Left ventricle myocardium inferior (tissue), 1 donor: ENCODE measurements around the gene FBXO39. TPM values are rescaled to one million over a fixed set of nuclear protein-coding genes. Genes with fewer than 3 reads are reported as not detected.
"Not testable (repeated sequence)": the region's sequence is repeated elsewhere in the genome, so short reads cannot be mapped to it uniquely, and the experiment has no call there.

Experiments
- DNase-seq: peaks from one replicate; pipeline ENCODE4 v3.0.0-alpha.2; 2020
- H3K27ac ChIP-seq: fragments of 200-600 bp; replicated peaks from 2 replicates; pipeline ENCODE4 v1.8.0; 2021
- H3K27me3 ChIP-seq: fragments of 200-600 bp; 2 replicates; pipeline ENCODE4 v1.8.0; 2021; ENCODE audit warnings: low read depth
- H3K36me3 ChIP-seq: fragments of 200-600 bp; 2 replicates; pipeline ENCODE4 v1.8.0; 2021
- H3K4me1 ChIP-seq: fragments of 200-600 bp; 2 replicates; pipeline ENCODE4 v1.8.0; 2021
- H3K4me3 ChIP-seq: fragments of 200-600 bp; 2 replicates; pipeline ENCODE4 v1.8.0; 2021; ENCODE audit warnings: mild to moderate bottlenecking, moderate library complexity
- H3K9me3 ChIP-seq: fragments of 200-600 bp; replicated peaks from 2 replicates; pipeline ENCODE4 v1.8.0; 2021
- intact Hi-C: fragments of 100-400 bp; cut with micrococcal nuclease; formaldehyde crosslinking; loops from one replicate; pipeline ENCODE4 v1.11.0; 2022
- total RNA-seq: library from RNA; stranded (reverse); fragmentation: NEBNext Ultra II Directional; extraction: Animal tissue kit (Norgen Biotek cat#: 25700); gene quantifications from one replicate; pipeline ENCODE4 v1.2.1, GENCODE V29; 2021
- TF ChIP-seq, protein P1 (sequence below): fragments of 200-600 bp; IDR thresholded peaks from 2 replicates; pipeline ENCODE4 v1.8.0; 2021; ENCODE audit warnings: antibody characterized with exemption, mild to moderate bottlenecking, borderline replicate concordance
- donor health status: DM: no; HTN: yes; CAD: no; lungs with severe emphysema.

Gene FBXO39
- total RNA-seq, 1 donor from 2014 or later = not detected

DNA sequence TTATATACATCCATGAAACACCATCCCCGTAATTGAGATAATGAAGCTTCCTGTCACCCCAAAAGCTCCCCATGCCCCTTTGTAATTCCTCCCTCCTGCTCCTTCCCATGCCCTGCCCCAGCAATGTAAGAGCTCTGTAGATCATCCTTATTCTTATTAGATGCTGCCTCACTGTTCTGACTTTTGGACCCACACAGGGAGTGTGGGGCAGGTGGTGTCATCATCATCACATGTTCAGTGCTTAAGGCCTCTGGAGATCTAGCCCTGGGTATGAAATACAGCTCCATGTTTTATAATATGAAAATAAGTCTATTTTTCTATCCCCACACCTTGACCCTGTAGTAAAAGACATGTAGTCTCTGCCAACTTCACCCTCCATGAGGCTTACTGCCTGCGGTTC is 18.3 kb upstream of the FBXO39 start:
- H3K4me3 ChIP-seq = peak overlapping the region; percentile 73
- intact Hi-C loops = no loop called here

DNA sequence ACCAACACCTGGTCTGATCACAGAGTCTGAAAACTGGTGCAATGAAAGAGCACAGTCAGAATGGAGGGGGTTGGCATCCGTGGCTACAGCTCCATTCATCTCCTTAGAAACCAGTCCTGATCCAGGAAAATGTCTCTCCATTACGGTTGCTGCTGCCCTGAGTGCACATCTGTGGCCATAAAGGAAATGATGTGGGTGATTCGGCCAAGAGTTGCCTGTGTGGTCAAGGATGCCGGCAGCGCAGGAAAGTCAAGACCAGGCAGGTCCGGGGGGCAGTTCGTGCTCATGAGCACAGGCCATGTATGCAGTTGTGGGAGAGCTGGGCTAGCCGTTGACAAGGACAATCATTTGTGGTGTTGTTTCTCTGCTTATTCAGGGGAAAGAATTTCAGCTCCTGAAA is 14.2 kb upstream of the FBXO39 start:
- intact Hi-C loops = no loop called here
- H3K4me3 ChIP-seq = no peak overlapping the region
- peaks cover 11% of the 10 kb centered on the region for H3K9me3 ChIP-seq
- TF ChIP-seq, protein P1, sequence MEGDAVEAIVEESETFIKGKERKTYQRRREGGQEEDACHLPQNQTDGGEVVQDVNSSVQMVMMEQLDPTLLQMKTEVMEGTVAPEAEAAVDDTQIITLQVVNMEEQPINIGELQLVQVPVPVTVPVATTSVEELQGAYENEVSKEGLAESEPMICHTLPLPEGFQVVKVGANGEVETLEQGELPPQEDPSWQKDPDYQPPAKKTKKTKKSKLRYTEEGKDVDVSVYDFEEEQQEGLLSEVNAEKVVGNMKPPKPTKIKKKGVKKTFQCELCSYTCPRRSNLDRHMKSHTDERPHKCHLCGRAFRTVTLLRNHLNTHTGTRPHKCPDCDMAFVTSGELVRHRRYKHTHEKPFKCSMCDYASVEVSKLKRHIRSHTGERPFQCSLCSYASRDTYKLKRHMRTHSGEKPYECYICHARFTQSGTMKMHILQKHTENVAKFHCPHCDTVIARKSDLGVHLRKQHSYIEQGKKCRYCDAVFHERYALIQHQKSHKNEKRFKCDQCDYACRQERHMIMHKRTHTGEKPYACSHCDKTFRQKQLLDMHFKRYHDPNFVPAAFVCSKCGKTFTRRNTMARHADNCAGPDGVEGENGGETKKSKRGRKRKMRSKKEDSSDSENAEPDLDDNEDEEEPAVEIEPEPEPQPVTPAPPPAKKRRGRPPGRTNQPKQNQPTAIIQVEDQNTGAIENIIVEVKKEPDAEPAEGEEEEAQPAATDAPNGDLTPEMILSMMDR = no peak
- peaks cover 19% of the 10 kb centered on the region for H3K4me1 ChIP-seq
- no peak for DNase-seq
- peaks cover 80% of the 10 kb centered on the region for H3K36me3 ChIP-seq
- H3K27me3 ChIP-seq = no peaks in the 10 kb centered on the region
- no peak overlapping the region for H3K27ac ChIP-seq

More for the DNA sequence above, 18.3 kb upstream of the FBXO39 start:
- TF ChIP-seq, protein P1 = no peak
- peak overlapping the region; percentile 95 for H3K27ac ChIP-seq
- peaks cover 55% of the 10 kb centered on the region for H3K4me1 ChIP-seq
- DNase-seq = no peak
- peaks cover 8% of the 10 kb centered on the region for H3K27me3 ChIP-seq
- no peaks in the 10 kb centered on the region for H3K9me3 ChIP-seq
- peaks cover 40% of the 10 kb centered on the region for H3K36me3 ChIP-seq

DNA sequence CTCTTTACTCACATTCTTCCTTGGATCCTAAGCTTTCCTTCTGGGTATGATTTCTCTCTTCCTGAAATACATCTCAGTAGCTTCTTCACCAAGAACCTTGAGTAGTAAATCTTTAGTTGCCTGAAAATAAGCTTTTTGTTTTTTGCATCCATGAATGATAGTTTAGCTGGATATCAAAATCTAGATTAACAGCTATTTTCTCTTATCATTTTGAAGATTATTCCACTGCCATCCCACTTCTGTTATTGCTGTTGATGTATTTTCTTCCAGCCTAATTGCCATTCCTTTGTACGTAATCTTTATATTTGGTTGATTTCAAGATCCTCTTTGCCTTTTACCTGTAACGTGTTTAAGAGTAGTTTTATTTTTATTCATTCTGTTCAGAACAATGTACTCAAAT is 7.6 kb upstream of the FBXO39 start:
- H3K27ac ChIP-seq = no peak overlapping the region
- peaks cover 75% of the 10 kb centered on the region for H3K9me3 ChIP-seq
- intact Hi-C loops = no loop called here
- H3K4me3 ChIP-seq = no peak overlapping the region
- H3K36me3 ChIP-seq = peaks cover 100% of the 10 kb centered on the region
- no peak for DNase-seq
- H3K4me1 ChIP-seq = no peaks in the 10 kb centered on the region
- TF ChIP-seq, protein P1 = no peak
- no peaks in the 10 kb centered on the region for H3K27me3 ChIP-seq

DNA sequence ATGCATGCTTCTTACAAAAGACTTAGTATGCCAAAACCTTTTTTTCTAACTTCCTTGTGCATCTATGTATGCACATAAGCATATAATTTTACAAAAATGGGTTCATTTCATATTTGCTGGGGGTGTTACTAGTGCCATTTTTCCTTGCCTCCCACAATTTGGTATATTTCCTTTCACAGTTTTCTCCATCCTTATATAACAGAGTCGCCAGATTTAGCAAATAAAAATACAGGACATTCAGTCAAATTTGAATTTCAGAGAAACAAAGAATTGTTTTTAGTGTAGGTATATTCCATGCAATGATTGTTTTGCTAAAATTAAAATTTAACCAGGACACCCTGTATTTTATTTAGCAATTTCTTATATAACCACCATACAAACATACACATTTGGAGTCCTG is 4.0 kb upstream of the FBXO39 start:
- Histone ChIP-seq H3K4me1 (peaks cover 7% of the 10 kb centered on the region), H3K27ac (no peak overlapping the region), H3K4me3 (no peak overlapping the region), H3K27me3 (peaks cover 24% of the 10 kb centered on the region), H3K9me3 (peaks cover 89% of the 10 kb centered on the region), H3K36me3 (peaks cover 72% of the 10 kb centered on the region)
- TF ChIP-seq, protein P1 = no peak
- DNase-seq = no peak
- intact Hi-C loops = no loop called here

DNA sequence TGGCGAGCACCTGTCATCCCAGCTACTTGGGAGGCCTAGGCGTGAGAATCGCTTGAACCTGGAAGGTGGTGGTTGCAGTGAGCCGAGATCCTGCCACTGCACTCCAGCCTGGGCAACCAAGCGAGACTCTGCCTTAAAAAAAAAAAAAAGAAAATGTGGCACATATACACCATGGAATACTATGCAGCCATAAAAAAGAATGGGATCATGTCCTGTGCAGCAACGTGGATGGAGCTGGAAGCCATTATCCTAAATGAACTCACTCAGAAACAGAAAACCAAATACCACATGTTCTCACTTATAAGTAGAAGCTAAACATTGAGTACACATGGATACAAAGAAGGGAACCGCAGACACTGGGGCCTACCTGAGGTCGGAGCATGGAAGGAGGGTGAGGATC is 1.1 kb upstream of the FBXO39 start:
- H3K36me3 ChIP-seq = peaks cover 43% of the 10 kb centered on the region
- H3K4me3 ChIP-seq, DNase-seq, H3K27ac ChIP-seq, intact Hi-C loops, H3K4me1 ChIP-seq: not testable (repeated sequence)
- peaks cover 68% of the 10 kb centered on the region for H3K9me3 ChIP-seq
- H3K27me3 ChIP-seq = peaks cover 45% of the 10 kb centered on the region

DNA sequence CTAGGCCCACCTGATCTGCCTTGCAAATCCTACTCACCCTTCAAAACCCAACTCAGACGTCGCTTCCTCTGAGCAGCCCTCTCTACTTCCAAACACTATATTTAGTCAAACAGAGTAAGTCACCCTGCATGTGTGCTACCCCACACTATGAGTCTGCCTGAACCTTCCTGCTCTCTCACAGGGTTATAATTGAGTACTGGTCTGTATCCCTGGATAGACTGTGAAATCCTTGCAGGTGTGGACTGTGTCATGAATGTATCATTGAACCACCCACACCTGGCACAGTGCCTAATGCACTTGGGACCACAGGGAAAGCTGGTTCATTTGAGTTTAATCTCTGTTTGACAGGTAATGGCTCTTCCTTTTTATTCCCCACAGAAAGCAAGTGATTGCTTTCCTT is 3.4 kb downstream of the FBXO39 start:
- Histone ChIP-seq H3K27ac (no peak overlapping the region), H3K36me3 (no peaks in the 10 kb centered on the region), H3K9me3 (peaks cover 43% of the 10 kb centered on the region), H3K4me1 (peaks cover 7% of the 10 kb centered on the region), H3K27me3 (peaks cover 59% of the 10 kb centered on the region), H3K4me3 (no peak overlapping the region)
- no peak for DNase-seq
- TF ChIP-seq, protein P1 = no peak
- intact Hi-C loops = no loop called here
